NCI-H345 treated with DMSO at 0.1 percent for 48 hours (cell line): ENCODE data around the gene TUSC2.

Experiments
- DNase-seq: peaks from one replicate; lab custom pipeline; 2025; ENCODE audit not compliant: unreplicated experiment; lab: John Stamatoyannopoulos, UW

TUSC2 gene

GRCh38 chr3:50327943-50328691, at the start of gene TUSC2:
Gene TUSC2 (minus strand): TSS chr3:50328223. CDS start chr3:50328099, 124 bp downstream.
- DNase-seq = peak; percentile 77

GRCh38 chr3:50375258-50375931, 47.4 kb upstream of the TUSC2 start:
- no peak for DNase-seq

GRCh38 chr3:50374363-50375257, 46.6 kb upstream of the TUSC2 start:
- no peak for DNase-seq

- DNase-seq = no peak
These were observed 45.4 kb upstream of the TUSC2 start for GRCh38 chr3:50373146-50374051.

GRCh38 chr3:50372349-50372748, 44.3 kb upstream of the TUSC2 start:
- DNase-seq = no peak

- DNase-seq = no peak
These were observed 43.2 kb upstream of the TUSC2 start for GRCh38 chr3:50371133-50371685.

GRCh38 chr3:50370594-50370993, 42.6 kb upstream of the TUSC2 start:
- no peak for DNase-seq

GRCh38 chr3:50369012-50369670, 41.1 kb upstream of the TUSC2 start:
- DNase-seq = no peak

- DNase-seq = no peak
These were observed 37.8 kb upstream of the TUSC2 start for GRCh38 chr3:50365842-50366220.

- DNase-seq = peak; percentile 41
These were observed 37.2 kb upstream of the TUSC2 start for GRCh38 chr3:50365080-50365841.

GRCh38 chr3:50364573-50365079, 36.6 kb upstream of the TUSC2 start:
- DNase-seq = no peak

GRCh38 chr3:50359760-50360110, 31.7 kb upstream of the TUSC2 start:
- no peak for DNase-seq

- peak; percentile 85 for DNase-seq
These were observed 31.1 kb upstream of the TUSC2 start, which contains the start of gene TMEM115 for GRCh38 chr3:50358911-50359759. Gene TMEM115 (minus strand): TSS chr3:50359521. CDS start chr3:50359063, 458 bp downstream.

GRCh38 chr3:50358355-50358910, 30.4 kb upstream of the TUSC2 start:
- no peak for DNase-seq

GRCh38 chr3:50357481-50357880, 29.5 kb upstream of the TUSC2 start:
- no peak for DNase-seq

GRCh38 chr3:50356553-50356952, 28.5 kb upstream of the TUSC2 start:
- DNase-seq = no peak

GRCh38 chr3:50355829-50356552, 28.0 kb upstream of the TUSC2 start:
- DNase-seq = no peak
